Activated CD4-positive, alpha-beta memory T cell treated with anti-CD3 and anti-CD28 coated beads, Interleukin-2, amount 10 ng/mL, durations not matched to agents 7 days and 5 days (primary cell): ENCODE data around the gene NFRKB. TPM values are rescaled to one million over a fixed set of nuclear protein-coding genes. Genes with fewer than 3 reads are reported as not detected.

ENCODE experiments used
- CTCF ChIA-PET: fragments of 350-600 bp; sonication (Branson Sonifier 250); formaldehyde crosslinking; loops from one replicate; lab custom pipeline; 2021; ENCODE audit warnings: antibody characterized with exemption, inconsistent platforms; lab: Charles Lee
- POLR2A ChIA-PET: fragments of 350-600 bp; sonication (Branson Sonifier 250); formaldehyde crosslinking; loops from one replicate; lab custom pipeline; 2021; ENCODE audit warnings: antibody characterized with exemption; lab: Charles Lee
- DNase-seq: peaks from one replicate; pipeline ENCODE4 v3.0.0-alpha.2; 2020
- H3K27ac Mint-ChIP-seq: one replicate; pipeline ENCODE4 v1.8.0; 2021; ENCODE audit warnings: mild to moderate bottlenecking, mixed read lengths
- H3K27me3 Mint-ChIP-seq: one replicate; pipeline ENCODE4 v1.8.0; 2021; ENCODE audit warnings: mixed read lengths
- H3K36me3 Mint-ChIP-seq: one replicate; pipeline ENCODE4 v1.8.0; 2021; ENCODE audit warnings: low read depth, mixed read lengths
- H3K4me1 Mint-ChIP-seq: one replicate; pipeline ENCODE4 v1.8.0; 2021; ENCODE audit warnings: mixed read lengths
- H3K4me3 Mint-ChIP-seq: one replicate; pipeline ENCODE4 v1.8.0; 2021; ENCODE audit warnings: mild to moderate bottlenecking, mixed read lengths
- H3K9me3 Mint-ChIP-seq: one replicate; pipeline ENCODE4 v1.8.0; 2021; ENCODE audit warnings: mixed read lengths
- total RNA-seq, 2 experiments: library from RNA; stranded (reverse); gene quantifications; one replicate each; pipeline ENCODE4 v1.2.3, GENCODE V29; 2021

NFRKB gene
- total RNA-seq, 2 experiments from 2014 or later: 39.2 to 44.9 TPM

- no peak overlapping the region for H3K4me3 Mint-ChIP-seq
- no peaks in the 10 kb centered on the region for H3K9me3 Mint-ChIP-seq
- POLR2A ChIA-PET: no interaction called here
- H3K27ac Mint-ChIP-seq: no peak overlapping the region
- peaks cover 11% of the 10 kb centered on the region for H3K36me3 Mint-ChIP-seq
- H3K4me1 Mint-ChIP-seq: no peaks in the 10 kb centered on the region
- H3K27me3 Mint-ChIP-seq: no peaks in the 10 kb centered on the region
- CTCF ChIA-PET: interaction anchor here (0.9 to 13.1 kb wide), 3 partner anchors 8 to 204 kb away, joined by 4 to 162 read pairs (median 4); no protein-coding TSS in a partner anchor
- DNase-seq: no peak
Measured at GRCh38 chr11:129929721-129930120, 34.3 kb upstream of the NFRKB start.

- H3K27ac Mint-ChIP-seq: no peak overlapping the region
- no peaks in the 10 kb centered on the region for H3K27me3 Mint-ChIP-seq
- H3K4me1 Mint-ChIP-seq: no peaks in the 10 kb centered on the region
- ChIA-PET CTCF (interaction anchor here (0.9 to 13.1 kb wide), 3 partner anchors 7 to 204 kb away, joined by 4 to 162 read pairs (median 4); no protein-coding TSS in a partner anchor), POLR2A (no interaction called here)
- no peak overlapping the region for H3K4me3 Mint-ChIP-seq
- no peak for DNase-seq
- peaks cover 14% of the 10 kb centered on the region for H3K36me3 Mint-ChIP-seq
- H3K9me3 Mint-ChIP-seq: no peaks in the 10 kb centered on the region
Measured at GRCh38 chr11:129928923-129929692, 33.7 kb upstream of the NFRKB start.

GRCh38 chr11:129922674-129923073 is 27.3 kb upstream of the NFRKB start:
- Mint-ChIP-seq H3K27me3 (no peaks in the 10 kb centered on the region), H3K4me1 (peaks cover 11% of the 10 kb centered on the region), H3K36me3 (peaks cover 15% of the 10 kb centered on the region), H3K27ac (no peak overlapping the region), H3K4me3 (no peak overlapping the region), H3K9me3 (no peaks in the 10 kb centered on the region)
- CTCF ChIA-PET: interaction anchor here (0.5 to 13.1 kb wide), 13 partner anchors 35 to 808 kb away, joined by 3 to 162 read pairs (median 3); partner anchors contain the start of gene PRDM10
- DNase-seq: no peak
- POLR2A ChIA-PET: no interaction called here

GRCh38 chr11:129918361-129918760 is 23.0 kb upstream of the NFRKB start:
- POLR2A ChIA-PET: no interaction called here
- CTCF ChIA-PET: interaction anchor here (0.9 to 13.1 kb wide), 2 partner anchors 11 to 215 kb away, joined by 4 to 162 read pairs; no protein-coding TSS in a partner anchor
- Mint-ChIP-seq H3K9me3 (no peaks in the 10 kb centered on the region), H3K36me3 (peaks cover 11% of the 10 kb centered on the region), H3K27me3 (no peaks in the 10 kb centered on the region), H3K27ac (no peak overlapping the region), H3K4me3 (no peak overlapping the region), H3K4me1 (peaks cover 9% of the 10 kb centered on the region)
- DNase-seq: no peak

DNA sequence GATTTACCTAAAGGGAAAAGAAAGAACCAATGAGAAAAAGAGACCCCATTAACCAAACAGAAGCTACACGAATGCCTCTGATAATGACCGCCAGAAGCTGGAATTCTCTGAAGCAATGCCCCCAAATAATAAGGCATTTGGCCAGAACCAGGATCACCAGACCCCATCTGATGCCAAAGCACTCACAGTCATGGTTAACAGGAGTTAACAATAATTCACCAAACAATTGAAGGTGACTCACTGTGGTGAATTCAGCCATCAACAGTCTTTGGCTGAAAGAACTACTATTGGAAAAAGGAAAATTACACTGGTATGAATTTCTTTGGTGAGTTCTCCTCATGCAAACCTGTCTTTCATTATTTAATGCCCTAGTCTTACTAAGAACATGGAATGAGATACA is 21.9 kb upstream of the NFRKB start:
- no peak for DNase-seq
- no peak overlapping the region for H3K27ac Mint-ChIP-seq
- CTCF ChIA-PET: no interaction called here
- H3K4me1 Mint-ChIP-seq: peaks cover 5% of the 10 kb centered on the region
- peaks cover 10% of the 10 kb centered on the region for H3K36me3 Mint-ChIP-seq
- POLR2A ChIA-PET: no interaction called here
- no peaks in the 10 kb centered on the region for H3K27me3 Mint-ChIP-seq
- H3K9me3 Mint-ChIP-seq: no peaks in the 10 kb centered on the region
- no peak overlapping the region for H3K4me3 Mint-ChIP-seq

- DNase-seq: no peak
- H3K36me3 Mint-ChIP-seq: peaks cover 28% of the 10 kb centered on the region
- ChIA-PET CTCF (interaction anchor here (1.3 kb wide), 1 partner anchor 15 kb away, joined by 3 read pairs; no protein-coding TSS in a partner anchor), POLR2A (no interaction called here)
- peaks cover 6% of the 10 kb centered on the region for H3K4me1 Mint-ChIP-seq
- H3K27me3 Mint-ChIP-seq: no peaks in the 10 kb centered on the region
- no peak overlapping the region for H3K4me3 Mint-ChIP-seq
- no peak overlapping the region for H3K27ac Mint-ChIP-seq
- H3K9me3 Mint-ChIP-seq: no peaks in the 10 kb centered on the region
Measured at GRCh38 chr11:129911298-129911697, 15.9 kb upstream of the NFRKB start.

- Mint-ChIP-seq H3K9me3 (no peaks in the 10 kb centered on the region), H3K4me3 (no peak overlapping the region)
- POLR2A ChIA-PET: no interaction called here
Measured at GRCh38 chr11:129910360-129910759, 15.0 kb upstream of the NFRKB start.

DNA sequence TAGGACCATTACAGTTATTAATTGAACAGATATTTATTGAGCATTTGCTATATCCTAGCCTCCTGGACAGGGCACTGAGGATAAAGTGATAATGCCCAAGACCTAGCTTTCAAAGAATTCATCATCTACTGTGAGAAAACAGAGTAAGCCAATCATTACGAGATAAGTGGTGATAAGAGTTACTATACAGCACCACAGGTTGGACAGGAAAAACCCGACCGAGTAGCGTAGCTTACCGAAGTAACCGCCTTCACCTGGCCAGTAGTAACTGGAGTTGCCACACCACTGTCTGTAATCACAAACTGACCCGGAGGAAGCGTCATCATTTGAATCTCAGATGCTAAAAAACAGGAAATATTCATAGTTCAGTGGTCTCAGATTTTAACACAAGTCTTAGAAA is 10.0 kb upstream of the NFRKB start:
- Mint-ChIP-seq H3K27ac (no peak overlapping the region), H3K9me3 (no peaks in the 10 kb centered on the region), H3K27me3 (no peaks in the 10 kb centered on the region), H3K36me3 (peaks cover 30% of the 10 kb centered on the region), H3K4me1 (no peaks in the 10 kb centered on the region), H3K4me3 (no peak overlapping the region)
- CTCF ChIA-PET: no interaction called here
- no peak for DNase-seq
- POLR2A ChIA-PET: no interaction called here

More at GRCh38 chr11:129910360-129910759, 15.0 kb upstream of the NFRKB start:
- H3K27me3 Mint-ChIP-seq: no peaks in the 10 kb centered on the region
- CTCF ChIA-PET: interaction anchor here (1.2 kb wide), 1 partner anchor 11 kb away, joined by 4 read pairs; no protein-coding TSS in a partner anchor
- no peak for DNase-seq
- peaks cover 6% of the 10 kb centered on the region for H3K4me1 Mint-ChIP-seq
- peaks cover 32% of the 10 kb centered on the region for H3K36me3 Mint-ChIP-seq
- H3K27ac Mint-ChIP-seq: no peak overlapping the region

DNA sequence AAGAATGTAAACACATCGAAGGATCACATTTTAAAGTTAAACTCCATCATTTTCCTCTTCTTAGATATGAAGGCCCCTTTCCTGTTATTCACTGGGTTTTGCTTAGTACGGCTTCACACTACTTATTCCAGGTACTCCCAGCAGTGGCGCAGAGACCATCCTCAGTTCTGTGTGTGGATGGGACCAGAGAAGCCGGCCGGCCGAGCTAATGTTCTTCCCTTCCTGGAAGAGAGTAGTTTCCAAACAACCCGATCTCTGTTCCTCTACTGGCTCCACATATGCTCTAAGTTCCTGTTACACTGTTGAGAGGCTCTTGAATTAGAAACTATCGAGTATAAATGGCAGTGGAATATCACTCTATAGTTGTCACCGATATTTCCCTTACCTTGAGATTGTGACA is 684 bp upstream of the NFRKB start:
- Mint-ChIP-seq H3K27me3 (peaks cover 3% of the 10 kb centered on the region), H3K4me1 (peaks cover 34% of the 10 kb centered on the region), H3K4me3 (peak overlapping the region; percentile 90), H3K36me3 (peaks cover 23% of the 10 kb centered on the region), H3K27ac (peak overlapping the region; percentile 69), H3K9me3 (no peaks in the 10 kb centered on the region)
- POLR2A ChIA-PET: interaction anchor here (0.9 to 3.1 kb wide), 2 partner anchors 8 to 107 kb away, joined by 3 to 30 read pairs; partner anchors contain the start of gene PRDM10
- DNase-seq: no peak
- CTCF ChIA-PET: interaction anchor here (0.5 to 0.9 kb wide), 4 partner anchors 10 to 317 kb away, joined by 3 to 4 read pairs (median 3); no protein-coding TSS in a partner anchor

DNA sequence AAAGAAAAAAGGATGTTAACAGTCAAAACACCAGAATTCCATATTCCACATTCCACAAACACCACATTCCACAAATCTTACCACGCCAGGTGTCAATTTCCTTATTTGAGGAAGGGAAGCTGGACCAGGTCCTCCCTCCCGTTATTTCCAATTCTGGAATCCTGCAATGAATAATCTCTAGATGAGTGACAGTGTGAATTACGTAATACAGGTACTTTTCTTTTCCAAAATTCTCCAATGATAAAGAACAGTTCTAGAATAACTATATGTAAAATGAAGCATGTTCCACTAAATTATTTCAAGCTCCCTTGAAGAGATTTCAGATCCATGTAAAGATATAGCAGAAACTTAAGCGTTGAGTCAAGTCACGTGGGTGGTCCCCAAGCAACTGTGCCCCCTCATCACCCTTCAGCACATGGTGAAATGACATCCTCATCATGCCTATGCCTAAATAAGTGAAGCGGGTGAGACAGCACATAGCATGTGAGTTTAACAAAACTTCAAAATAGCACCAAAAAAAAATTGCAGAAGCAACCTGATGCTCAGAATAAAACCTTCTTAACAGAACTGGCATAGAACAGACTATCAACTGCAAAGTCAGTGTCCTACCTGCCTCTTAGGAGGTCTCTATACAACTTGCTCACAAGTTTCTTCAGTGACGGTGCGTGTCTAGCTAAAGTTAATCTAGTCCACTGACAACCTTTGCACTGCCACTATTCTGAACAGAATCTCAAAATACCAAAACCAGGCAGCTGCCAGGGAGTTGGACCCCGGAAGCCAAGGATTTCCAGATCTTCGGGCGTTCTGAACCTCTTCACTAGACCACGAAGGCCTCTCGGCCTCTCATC is 876 bp downstream of the NFRKB start:
- H3K27me3 Mint-ChIP-seq: peaks cover 3% of the 10 kb centered on the region
- H3K27ac Mint-ChIP-seq: peak overlapping the region; percentile 77
- H3K9me3 Mint-ChIP-seq: no peaks in the 10 kb centered on the region
- peaks cover 39% of the 10 kb centered on the region for H3K4me1 Mint-ChIP-seq
- no peak for DNase-seq
- ChIA-PET CTCF (interaction anchor here (0.9 to 2.7 kb wide), 4 partner anchors 41 to 261 kb away, joined by 3 to 13 read pairs (median 6); no protein-coding TSS in a partner anchor), POLR2A (interaction anchor here (0.7 to 3.1 kb wide), 8 partner anchors 13 to 109 kb away, joined by 3 to 30 read pairs (median 4); partner anchors contain the start of genes PRDM10 and TMEM45B)
- H3K4me3 Mint-ChIP-seq: peak overlapping the region; percentile 90
- peaks cover 32% of the 10 kb centered on the region for H3K36me3 Mint-ChIP-seq

DNA sequence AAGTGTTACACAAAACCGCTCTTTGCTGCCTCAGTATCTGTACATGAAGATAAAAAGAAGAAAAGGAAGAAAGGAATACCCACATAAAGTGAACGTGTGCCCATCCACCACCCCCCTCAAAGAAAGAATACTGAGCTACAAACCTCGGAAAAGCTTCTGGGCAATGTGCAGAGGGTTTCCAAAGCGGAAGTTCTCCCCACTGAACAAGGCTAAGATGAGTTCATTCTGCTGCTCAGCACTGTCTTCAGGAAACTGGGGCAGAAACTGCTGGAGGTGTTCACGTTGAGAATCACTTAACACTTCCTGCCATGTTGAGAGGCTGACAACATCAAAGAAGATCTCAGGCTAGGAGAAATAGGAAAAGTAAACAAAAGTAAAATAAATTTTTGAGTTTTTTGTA is 6.9 kb downstream of the NFRKB start:
- peak overlapping the region; percentile 75 for H3K27ac Mint-ChIP-seq
- peaks cover 41% of the 10 kb centered on the region for H3K4me1 Mint-ChIP-seq
- peak; percentile 48 for DNase-seq
- ChIA-PET POLR2A (interaction anchor here (1.3 kb wide), 1 partner anchor 14 kb away, joined by 3 read pairs; no protein-coding TSS in a partner anchor), CTCF (interaction anchor here (1.0 to 1.5 kb wide), 3 partner anchors 9 to 244 kb away, joined by 3 to 5 read pairs (median 3); no protein-coding TSS in a partner anchor)
- H3K36me3 Mint-ChIP-seq: peaks cover 78% of the 10 kb centered on the region
- H3K4me3 Mint-ChIP-seq: no peak overlapping the region
- H3K27me3 Mint-ChIP-seq: no peaks in the 10 kb centered on the region
- no peaks in the 10 kb centered on the region for H3K9me3 Mint-ChIP-seq

DNA sequence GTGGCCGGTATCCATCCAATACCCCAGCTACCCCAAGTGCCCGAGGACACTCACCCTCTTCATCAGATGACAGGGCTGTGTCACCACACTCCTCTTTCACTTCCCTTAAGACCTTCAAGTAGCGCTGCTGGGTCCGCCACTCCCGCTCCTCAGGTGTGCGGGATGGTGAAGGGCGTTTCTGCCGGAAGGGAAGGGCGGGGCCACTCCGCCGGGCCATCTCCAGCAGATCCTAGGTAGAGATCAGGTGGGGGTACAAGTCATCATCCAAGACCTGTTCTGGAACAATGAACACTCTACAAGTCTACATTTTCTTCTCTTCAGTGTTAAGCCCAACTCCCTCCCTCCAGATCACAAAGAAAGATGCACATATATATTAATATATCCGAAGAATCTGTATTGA is 10.0 kb downstream of the NFRKB start:
- H3K36me3 Mint-ChIP-seq: peaks cover 87% of the 10 kb centered on the region
- POLR2A ChIA-PET: interaction anchor here (0.6 to 1.8 kb wide), 2 partner anchors 84 to 118 kb away, joined by 3 to 5 read pairs; partner anchors contain the start of gene PRDM10
- no peak for DNase-seq

More for the DNA sequence above, 10.0 kb downstream of the NFRKB start:
- H3K27ac Mint-ChIP-seq: no peak overlapping the region
- CTCF ChIA-PET: interaction anchor here (1.4 to 1.9 kb wide), 2 partner anchors 10 to 247 kb away, joined by 4 to 5 read pairs; no protein-coding TSS in a partner anchor
- no peak overlapping the region for H3K4me3 Mint-ChIP-seq
- peaks cover 28% of the 10 kb centered on the region for H3K4me1 Mint-ChIP-seq
- no peaks in the 10 kb centered on the region for H3K27me3 Mint-ChIP-seq
- no peaks in the 10 kb centered on the region for H3K9me3 Mint-ChIP-seq
